Vagina (tissue), 2 donors: Measurements from ENCODE around the gene SLC48A1.

Source experiments
- CTCF ChIP-seq, 3 experiments: fragments of 450-650 bp in 2 of 3; fragments of 200-600 bp in 1 of 3; sonication (generic) in 1 of 3; IDR thresholded peaks; one replicate each; pipeline ENCODE4 v1.5.1; 2017 to 2019; ENCODE audit warnings: antibody characterized with exemption in 3 of 3, mild to moderate bottlenecking in 2 of 3, moderate library complexity in 2 of 3
- POLR2A ChIP-seq, 2 donors: fragments of 450-650 bp; IDR thresholded peaks; one replicate each; pipeline ENCODE4 v1.6.1; 2017; ENCODE audit warnings: antibody characterized with exemption in 2 of 2, mild to moderate bottlenecking in 2 of 2, moderate library complexity in 2 of 2

GRCh38 chr12:47770086-47770726 is 2.8 kb upstream of the SLC48A1 start:
- TF ChIP-seq POLR2A (IDR thresholded peaks at IDR 0.05) (no peak), CTCF (IDR thresholded peaks at IDR 0.05) (no peak)
